ENCODE data around the gene MED27. TPM values are rescaled to one million over a fixed set of nuclear protein-coding genes. Genes with fewer than 3 reads are reported as not detected.

Gene MED27
- total and polyA plus RNA-seq, 9 of the 15 experiments (the other 6 are each of a cell fraction or from before 2014, with no cell fraction given) = 24.4 to 91.0 (median 36.1) TPM

- TF ChIP-seq ARHGAP35 (IDR thresholded peaks at IDR 0.05; ENCODE audit: partially characterized antibody) = no peak
- TF ChIP-seq HEY1 (CRISPR knock-in tag; IDR thresholded peaks at IDR 0.05; ENCODE audit: borderline replicate concordance) = no peak
Observed at GRCh38 chr9:131997076-131997475, 82.6 kb downstream of the MED27 start (continued).

DNA sequence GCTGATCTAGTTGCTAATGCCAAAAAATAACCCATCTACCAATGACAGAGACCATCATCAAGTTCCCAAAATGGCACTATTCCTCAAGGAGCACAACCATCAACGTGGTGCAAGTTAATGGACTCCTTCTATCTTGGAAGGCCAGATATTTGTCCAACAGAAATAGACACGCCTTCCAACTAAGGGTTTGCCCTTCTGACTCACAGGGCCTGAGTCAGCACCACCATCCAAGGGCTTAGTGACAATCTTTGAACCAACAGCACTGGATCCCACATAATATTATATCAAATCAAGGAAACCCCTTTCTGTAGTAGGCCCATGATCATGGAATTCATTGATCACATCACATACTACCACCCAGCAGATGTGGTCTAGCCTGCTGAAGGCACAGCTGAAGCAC is 84.3 kb downstream of the MED27 start:
- no TSS peak for BruUV-seq (replicated peaks)
- Histone ChIP-seq H3K79me2 (ENCODE audit: control insufficient read depth, insufficient read depth, low read length) (no peaks in the 10 kb centered on the region), H3K9ac (ENCODE audit: insufficient read depth in 1 of 2, low read depth in 2 of 2, low read length in 2 of 2) (no peak overlapping the region), H3K27me3 (ENCODE audit: control insufficient read depth in 2 of 2, insufficient read depth in 2 of 2, low read length in 2 of 2) (no peaks in the 10 kb centered on the region), H3K9me3 (replicated peaks; ENCODE audit: control insufficient read depth, insufficient read depth, low read depth, low read length) (no peaks in the 10 kb centered on the region), H3K4me3 (no peak overlapping the region), H3K4me1 (replicated peaks in 1 of 2; ENCODE audit: control insufficient read depth in 2 of 2, insufficient read depth in 2 of 2, low read length in 2 of 2) (peaks cover 0 to 7% of the 10 kb centered on the region in 2 experiments; a peak in 2 of 5 replicates), H4K20me1 (replicated peaks; ENCODE audit: control insufficient read depth, insufficient read depth, low read length) (no peaks in the 10 kb centered on the region; the same call in 1 of the 2 replicates), H2AFZ (ENCODE audit: low read depth, low read length) (no peak overlapping the region), H3K9me1 (ENCODE audit: control insufficient read depth, insufficient read depth, low read length) (no peaks in the 10 kb centered on the region), H3K27ac (ENCODE audit: extremely low read depth, low read depth, low read length) (no peak overlapping the region), H3K4me2 (ENCODE audit: insufficient read depth, low read length) (no peak overlapping the region), H3K36me3 (ENCODE audit: control insufficient read depth, insufficient read depth, low read length) (no peaks in the 10 kb centered on the region)
- ATAC-seq = no peak
- DNase-seq (ENCODE audit: extremely low read depth in 1 of 4, low spot score in 3 of 4) = peak in 1 of 4 experiments; percentile 37
- 20% methylated on average over 2 of the region's 2 CpGs for WGBS (ENCODE audit: insufficient coverage, low coverage, missing lambda C conversion rate)
- peak; percentile 55 for FAIRE-seq
- ChIA-PET CTCF (ENCODE audit: low intra/inter-chr PET ratio) (no interaction called here), POLR2A (no interaction called here)
- in situ Hi-C loops (cut with MboI) = no loop called here
- intact Hi-C loops (cut with micrococcal nuclease) = no loop called here
- TF ChIP-seq ZNF707 (CRISPR knock-in tag; conservative IDR thresholded peaks at IDR 0.05) (no peak), FOXK2 (conservative IDR thresholded peaks at IDR 0.05 in 1 of 2, IDR thresholded peaks at IDR 0.05 in 1 of 2; ENCODE audit: low read depth in 2 of 2) (no peak), FUS (optimal IDR thresholded peaks at IDR 0.05; ENCODE audit: low read depth, low read length) (no peak), BRD4 (IDR thresholded peaks at IDR 0.05) (no peak), ZNF316 (IDR thresholded peaks at IDR 0.05) (peak; percentile 61), ZNF584 (CRISPR knock-in tag; IDR thresholded peaks at IDR 0.05; ENCODE audit: low read depth) (no peak), ZBTB9 (CRISPR knock-in tag; IDR thresholded peaks at IDR 0.05) (no peak), TOE1 (IDR thresholded peaks at IDR 0.05; ENCODE audit: borderline replicate concordance) (no peak), TOE1 (CRISPR knock-in tag; IDR thresholded peaks at IDR 0.05; ENCODE audit: borderline replicate concordance, low read depth) (no peak), ZNF12 (CRISPR knock-in tag; IDR thresholded peaks at IDR 0.05) (no peak), MAFK (IDR thresholded peaks at IDR 0.05; ENCODE audit: low read length) (peak; percentile 56; the same call in 1 of the 2 replicates), TFAM (CRISPR knock-in tag; conservative IDR thresholded peaks at IDR 0.05) (no peak), MAFG (tag; conservative IDR thresholded peaks at IDR 0.05) (peak; percentile 59; the same call in 1 of the 2 replicates), POLR2AphosphoS5 (IDR thresholded peaks at IDR 0.05; ENCODE audit: control insufficient read depth, insufficient read depth, low read depth, low read length) (no peak), FOSL1 (tag; conservative IDR thresholded peaks at IDR 0.05) (peak; percentile 83), SRSF3 (IDR thresholded peaks at IDR 0.05; ENCODE audit: insufficient read depth, low read length) (no peak)
- TF ChIP-seq, protein P1, sequence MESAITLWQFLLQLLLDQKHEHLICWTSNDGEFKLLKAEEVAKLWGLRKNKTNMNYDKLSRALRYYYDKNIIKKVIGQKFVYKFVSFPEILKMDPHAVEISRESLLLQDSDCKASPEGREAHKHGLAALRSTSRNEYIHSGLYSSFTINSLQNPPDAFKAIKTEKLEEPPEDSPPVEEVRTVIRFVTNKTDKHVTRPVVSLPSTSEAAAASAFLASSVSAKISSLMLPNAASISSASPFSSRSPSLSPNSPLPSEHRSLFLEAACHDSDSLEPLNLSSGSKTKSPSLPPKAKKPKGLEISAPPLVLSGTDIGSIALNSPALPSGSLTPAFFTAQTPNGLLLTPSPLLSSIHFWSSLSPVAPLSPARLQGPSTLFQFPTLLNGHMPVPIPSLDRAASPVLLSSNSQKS (CRISPR knock-in tag; IDR thresholded peaks at IDR 0.05) = no peak
- TF ChIP-seq, protein P2, sequence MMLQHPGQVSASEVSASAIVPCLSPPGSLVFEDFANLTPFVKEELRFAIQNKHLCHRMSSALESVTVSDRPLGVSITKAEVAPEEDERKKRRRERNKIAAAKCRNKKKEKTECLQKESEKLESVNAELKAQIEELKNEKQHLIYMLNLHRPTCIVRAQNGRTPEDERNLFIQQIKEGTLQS (IDR thresholded peaks at IDR 0.05) = peak; percentile 39; the same call in 1 of the 2 replicates
- TF ChIP-seq, protein P2 (CRISPR knock-in tag; conservative IDR thresholded peaks at IDR 0.05) = no peak

All from K562 (cell line).